ENCODE results near the gene SKI.

- no peak for TF ChIP-seq SUZ12 (IDR thresholded peaks at IDR 0.05; ENCODE audit: extremely low read depth, insufficient read depth, insufficient read length)
- TF ChIP-seq YY1 (IDR thresholded peaks at IDR 0.05; ENCODE audit: insufficient read depth, insufficient read length): no peak
These were observed 30.9 kb downstream of the SKI start for GRCh38 chr1:2258996-2259395.
